DMS153 treated with DMSO at 0.1 percent for 48 hours (cell line): ENCODE data around the gene DEFB125.

Source experiments
- DNase-seq: peaks from one replicate; lab custom pipeline; 2025; ENCODE audit not compliant: unreplicated experiment; lab: John Stamatoyannopoulos, UW

DEFB125 gene

GRCh38 chr20:145877-146276, 58.4 kb downstream of the DEFB125 start:
- no peak for DNase-seq
